NCI-H2107 treated with DMSO at 0.1 percent for 48 hours (cell line): ENCODE measurements around the gene ARF5.

ENCODE experiments used
- DNase-seq: peaks from one replicate; lab custom pipeline; 2025; ENCODE audit not compliant: unreplicated experiment; lab: John Stamatoyannopoulos, UW

The ARF5 gene

DNA sequence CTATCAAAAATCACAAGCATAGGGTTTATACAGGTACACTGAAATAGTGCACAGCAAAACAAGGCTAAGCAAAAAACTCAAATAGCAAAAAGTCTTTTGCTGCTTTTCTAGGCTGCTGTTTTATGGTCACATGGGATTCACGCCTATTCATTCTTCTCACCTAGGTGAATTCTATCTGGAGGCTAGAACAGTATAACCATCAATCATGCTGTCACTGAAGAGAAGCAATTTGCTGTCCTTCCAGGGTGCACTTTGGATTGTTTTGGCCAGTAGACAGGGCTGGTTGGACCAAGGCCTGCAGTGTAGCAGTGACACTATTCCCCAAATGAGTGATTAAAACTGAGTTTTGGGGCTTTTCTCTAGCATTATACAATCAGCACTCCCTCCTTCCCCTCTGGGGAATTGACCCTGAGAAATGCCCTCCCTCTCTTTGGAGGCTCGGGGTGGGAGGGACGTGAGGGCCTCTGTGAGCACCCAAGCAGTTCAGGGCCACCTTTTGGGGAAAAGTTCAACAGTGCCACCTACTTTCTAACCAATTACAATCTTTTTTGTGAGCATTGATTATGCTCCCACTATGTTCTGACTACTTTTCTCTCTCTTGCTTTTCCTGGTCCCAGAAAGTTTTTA is 47.6 kb downstream of the ARF5 start:
- DNase-seq, result no peak

DNA sequence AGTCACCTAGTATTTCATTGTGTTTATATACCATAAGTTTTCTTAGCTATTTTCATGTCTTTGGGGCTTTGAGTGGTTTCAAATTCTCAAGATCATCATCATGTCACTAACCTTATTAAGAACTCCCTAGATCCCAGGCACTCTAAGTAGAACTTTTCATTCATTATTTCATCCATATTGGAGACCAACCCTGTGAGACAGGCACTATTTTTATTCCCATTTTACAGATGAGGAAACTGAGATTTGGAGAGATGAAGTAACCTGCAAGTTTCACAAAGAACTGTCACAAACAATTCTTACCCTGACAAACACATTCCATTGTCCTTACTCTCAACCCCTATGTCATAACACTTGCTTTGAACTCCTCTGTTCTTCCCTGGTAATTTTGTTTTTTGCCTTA is 50.0 kb downstream of the ARF5 start:
- no peak for DNase-seq
